ENCODE measurements around the gene SAXO1.

DNA sequence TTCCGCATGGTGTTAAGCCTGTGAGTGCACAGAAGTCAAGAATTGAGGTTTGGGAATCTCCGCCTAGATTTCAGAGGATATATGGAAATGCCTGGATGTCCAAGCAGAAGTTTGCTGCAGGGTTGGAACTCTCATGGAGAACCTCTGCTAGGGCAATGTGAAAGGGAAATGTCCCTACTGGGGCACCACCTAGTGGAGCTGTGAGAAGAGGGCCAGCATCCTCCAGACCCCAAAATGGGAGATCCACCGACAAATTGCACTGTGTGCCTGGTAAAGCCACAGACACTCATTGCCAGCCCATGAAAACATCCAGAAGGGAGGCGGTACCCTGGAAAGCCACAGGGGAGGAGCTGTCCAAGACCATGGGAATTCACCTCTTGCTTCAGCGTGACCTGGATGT lies 3.6 kb upstream of the SAXO1 start:
- TF ChIP-seq CTCF (IDR thresholded peaks at IDR 0.05 in 8 of 11, conservative IDR thresholded peaks at IDR 0.05 in 3 of 11) (no peak), POLR2A (IDR thresholded peaks at IDR 0.05) (no peak)
